HG02642 (cell line): ENCODE data around the gene AMBRA1.

Experiments used
- ATAC-seq: cut with Tn5 transposase; IDR thresholded peaks from one replicate; pipeline ENCODE4 v1.9.1; 2021; ENCODE audit warnings: mild to moderate bottlenecking; ENCODE audit not compliant: unreplicated experiment, poor library complexity

The AMBRA1 gene

DNA sequence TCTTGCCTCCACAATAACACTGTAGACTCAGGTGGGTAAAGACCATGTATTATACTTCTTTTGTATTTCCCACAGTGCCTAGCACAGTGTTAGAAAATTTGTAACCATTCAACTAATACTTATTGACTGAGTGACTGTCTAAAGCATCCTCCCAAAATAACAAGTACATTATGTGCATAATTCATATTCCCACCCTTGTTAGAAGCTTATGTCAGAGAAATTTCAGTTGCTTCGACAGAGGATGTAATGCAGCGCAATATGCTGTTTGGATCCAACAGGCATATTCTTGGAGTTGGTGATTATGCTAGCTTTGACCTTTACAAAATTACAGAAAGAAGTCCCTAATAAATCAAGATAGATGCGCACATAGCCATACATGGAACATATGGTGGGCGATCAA is 53.0 kb downstream of the AMBRA1 start:
- no peak for ATAC-seq

- peak; percentile 72 for ATAC-seq
Observed at GRCh38 chr11:46537537-46538295, 56.1 kb downstream of the AMBRA1 start.

DNA sequence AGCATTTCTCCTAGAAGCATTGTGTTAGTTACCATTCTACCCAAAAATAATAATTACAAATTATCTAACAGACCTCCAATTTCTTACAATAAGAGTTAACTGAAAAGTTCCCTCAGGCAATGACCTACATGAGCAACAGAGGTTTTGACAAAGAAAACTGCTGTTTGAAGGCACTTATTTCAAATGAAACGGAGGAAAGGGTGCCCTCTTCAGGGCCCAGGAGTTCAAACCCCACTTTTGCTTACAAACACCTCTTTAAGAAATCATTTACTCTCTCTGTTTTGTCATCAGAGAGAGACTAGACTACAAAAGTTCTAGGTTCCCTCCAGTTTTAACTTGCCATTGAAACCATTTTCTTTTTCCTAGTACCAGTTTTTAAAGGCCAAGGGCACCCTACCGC is 56.7 kb downstream of the AMBRA1 start:
- ATAC-seq, result no peak

GRCh38 chr11:46535688-46536087 is 58.1 kb downstream of the AMBRA1 start:
- ATAC-seq, result no peak

GRCh38 chr11:46534711-46535110 is 59.1 kb downstream of the AMBRA1 start:
- no peak for ATAC-seq

DNA sequence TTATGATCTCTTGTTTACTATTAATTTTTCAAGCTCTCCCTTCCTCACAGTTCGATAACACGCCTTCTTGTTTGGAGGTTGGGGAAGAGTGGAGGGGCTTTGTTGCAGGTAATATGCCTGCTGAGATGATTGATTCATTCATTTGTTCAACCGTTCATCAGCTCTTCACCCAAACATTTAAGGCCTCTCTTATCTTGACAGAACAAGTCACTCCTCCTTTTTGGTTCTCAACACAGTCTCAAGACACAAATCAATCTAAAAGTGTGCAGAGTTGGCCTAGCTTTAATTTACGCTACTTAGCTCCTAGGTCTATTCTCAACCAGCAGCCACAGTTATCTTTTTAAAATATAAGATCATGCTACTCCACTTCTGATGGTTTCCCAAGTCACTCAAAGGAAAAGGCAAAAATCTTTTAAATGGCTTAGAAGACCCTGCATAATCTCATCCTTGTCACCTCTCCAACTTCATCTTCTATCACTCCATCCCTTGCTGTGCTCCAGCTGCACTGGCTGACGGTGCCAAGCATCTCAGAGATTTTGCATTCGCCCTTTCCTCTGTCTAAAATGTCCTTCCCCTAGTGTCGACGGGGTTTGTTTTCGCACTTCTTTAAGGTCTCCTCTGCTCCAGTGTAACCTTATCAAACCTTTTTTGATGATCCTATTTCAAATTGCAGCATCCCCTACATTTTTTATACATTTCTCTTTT is 60.3 kb downstream of the AMBRA1 start:
- ATAC-seq, result no peak

GRCh38 chr11:46529928-46530574 is 63.8 kb downstream of the AMBRA1 start:
- ATAC-seq, result no peak

DNA sequence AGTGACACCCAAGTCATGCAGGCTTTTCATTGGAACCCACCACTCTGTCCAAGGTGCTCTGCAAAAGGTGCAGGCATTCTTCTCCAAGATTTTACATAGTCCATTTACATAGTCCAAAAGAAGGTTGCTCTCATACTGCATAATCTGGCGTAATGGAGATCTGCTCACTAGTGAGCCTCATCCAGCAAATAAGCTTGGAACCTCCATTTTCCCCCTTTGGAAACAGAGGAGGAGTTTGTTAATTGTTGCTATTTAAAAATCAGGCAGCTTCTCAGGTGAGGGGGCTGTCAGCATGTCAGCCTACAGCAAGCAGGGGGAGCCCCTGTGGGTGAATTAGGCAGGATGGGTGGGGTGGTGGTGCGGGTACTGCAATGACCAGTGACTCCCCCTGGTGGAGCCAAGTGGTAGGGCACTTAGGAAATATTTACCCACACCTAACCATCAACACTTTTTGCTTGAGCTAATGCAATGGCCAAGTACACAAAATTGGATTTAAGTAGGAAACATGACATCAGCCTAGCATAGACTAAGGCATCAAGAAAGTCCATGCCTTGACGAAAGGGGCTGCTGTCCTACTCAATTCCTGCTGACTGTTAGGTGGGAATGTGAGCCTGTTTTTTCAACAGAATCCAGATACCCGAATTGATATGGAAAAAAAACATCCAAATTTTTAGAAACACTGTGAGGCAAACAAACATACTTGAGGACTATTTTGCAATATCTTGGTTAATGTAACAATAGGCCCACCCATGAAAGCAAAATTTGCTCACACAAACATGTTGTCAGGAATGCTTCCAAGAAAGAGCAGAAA is 64.5 kb downstream of the AMBRA1 start:
- ATAC-seq, result peak; percentile 82

DNA sequence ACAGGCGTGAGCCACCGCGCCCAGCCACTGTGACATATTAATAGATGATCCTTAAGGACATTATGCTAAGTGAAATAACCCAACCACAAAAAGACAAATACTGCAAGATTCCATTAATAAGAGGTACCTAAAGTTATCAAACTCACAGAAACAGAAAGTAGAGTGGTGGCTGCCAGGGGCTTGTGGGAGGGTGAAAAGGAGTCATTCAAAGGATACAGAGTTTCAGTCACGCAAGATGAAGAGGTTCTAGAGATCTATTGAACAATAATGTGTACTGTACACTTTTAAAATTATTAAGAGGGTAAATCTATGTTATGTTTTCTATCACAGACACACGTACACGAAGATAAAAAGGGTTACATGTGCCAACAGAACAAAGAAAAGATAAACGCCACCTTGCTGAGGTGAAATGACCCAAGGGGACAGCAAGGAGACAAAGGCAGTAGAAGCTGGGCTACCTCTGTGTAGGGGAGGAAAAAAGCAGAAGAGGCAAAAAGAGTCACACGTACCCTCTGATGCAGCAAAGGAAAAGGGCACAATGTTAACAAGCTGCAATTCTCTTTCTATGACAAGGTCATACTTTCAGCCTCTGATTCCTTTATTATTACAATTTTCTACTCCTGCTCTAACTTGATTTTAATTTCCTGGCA is 65.3 kb downstream of the AMBRA1 start:
- no peak for ATAC-seq

DNA sequence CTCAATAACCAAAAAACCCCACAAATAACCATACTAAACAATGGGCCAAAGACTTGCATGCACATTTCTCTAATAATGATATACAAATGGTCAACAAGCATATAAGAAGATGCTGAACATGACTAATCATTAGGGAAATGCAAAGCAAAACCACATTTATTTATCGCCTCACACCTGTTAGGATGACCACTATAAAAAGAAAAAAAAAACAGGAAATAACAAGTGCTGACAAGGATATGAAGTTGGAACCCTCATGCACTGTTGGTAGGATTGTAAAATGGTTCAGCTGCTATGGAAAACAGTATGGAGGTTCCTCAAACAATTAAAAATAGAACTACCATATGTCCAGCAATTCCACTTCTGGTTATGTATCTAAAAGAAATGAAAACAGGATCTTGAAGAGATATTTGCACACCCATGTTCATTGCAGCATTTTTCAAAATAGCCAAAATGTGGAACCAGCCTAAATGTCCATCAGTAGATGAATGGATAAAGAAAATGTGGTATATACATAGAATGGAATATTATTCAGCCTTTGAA is 66.2 kb downstream of the AMBRA1 start:
- no peak for ATAC-seq

GRCh38 chr11:46526216-46527215 is 67.3 kb downstream of the AMBRA1 start:
- ATAC-seq, result no peak

- ATAC-seq, result no peak
Observed at GRCh38 chr11:46524201-46524770, 69.5 kb downstream of the AMBRA1 start.

GRCh38 chr11:46523290-46523689 is 70.5 kb downstream of the AMBRA1 start:
- ATAC-seq, result no peak

DNA sequence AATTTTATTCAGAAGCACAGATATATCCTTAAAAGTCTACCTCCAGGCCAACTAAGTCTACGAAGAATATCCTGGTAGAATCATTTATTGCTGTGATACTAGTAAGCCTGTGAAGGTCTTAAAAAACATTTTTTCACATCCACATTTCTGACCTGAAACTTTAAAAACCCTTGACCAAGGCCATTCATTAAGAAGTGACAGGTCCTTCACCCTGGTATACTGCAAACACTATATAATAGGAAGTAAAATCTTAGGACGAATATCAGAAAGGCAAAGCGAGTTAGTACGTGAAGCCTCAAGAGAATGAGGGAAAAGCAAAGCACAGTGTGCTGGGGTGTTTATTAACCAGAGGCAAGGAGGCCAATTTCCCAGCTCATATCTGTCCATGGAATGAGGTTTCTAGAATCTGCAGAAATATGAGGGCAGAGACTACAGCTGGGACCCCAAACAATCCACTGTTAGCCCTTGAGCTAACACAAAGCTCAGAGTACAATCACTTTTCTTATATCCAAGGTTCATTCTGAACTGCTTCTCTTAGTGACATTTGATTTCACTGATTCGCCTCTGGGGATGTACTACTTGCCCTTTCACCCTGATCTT is 71.0 kb downstream of the AMBRA1 start:
- no peak for ATAC-seq

DNA sequence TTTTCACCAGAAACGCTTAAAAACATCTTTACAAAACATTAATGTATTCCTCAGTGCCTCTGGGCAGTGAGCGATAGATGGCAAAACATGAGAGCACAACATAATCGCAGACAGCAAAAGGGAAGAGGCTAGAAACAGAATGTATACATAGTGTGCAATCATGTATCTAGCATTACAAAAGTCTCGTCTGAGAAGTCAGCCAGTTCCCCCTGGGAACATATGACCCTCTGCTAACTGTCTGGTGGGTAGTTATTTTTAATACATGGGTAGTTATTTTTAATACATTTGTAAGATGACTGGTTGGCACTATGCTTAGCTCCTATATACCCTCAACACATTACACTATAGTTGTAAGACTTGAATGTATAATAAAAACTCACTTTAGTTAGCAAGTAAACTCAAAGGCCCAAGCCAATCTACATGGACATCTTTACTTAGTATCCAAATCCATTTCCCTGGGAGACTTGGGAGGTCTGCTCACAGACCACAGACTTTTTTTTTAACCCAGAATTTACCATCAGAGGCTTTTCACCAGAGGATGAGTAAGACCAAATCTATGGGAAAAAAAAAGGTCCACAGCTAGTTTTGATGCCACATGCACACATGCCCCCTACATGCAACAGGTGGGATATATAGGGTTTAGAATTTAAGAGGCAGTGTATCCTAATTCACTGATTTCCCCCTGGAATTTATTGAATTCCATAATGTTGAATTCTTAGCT is 71.7 kb downstream of the AMBRA1 start:
- ATAC-seq, result no peak

GRCh38 chr11:46520971-46521745 is 72.7 kb downstream of the AMBRA1 start:
- ATAC-seq, result no peak

GRCh38 chr11:46519351-46519750 is 74.5 kb downstream of the AMBRA1 start:
- ATAC-seq, result no peak
